K562 (cell line): Measurements from ENCODE around the gene RBM28. TPM values are rescaled to one million over a fixed set of nuclear protein-coding genes. Genes with fewer than 3 reads are reported as not detected.
A peak's percentile ranks its signal among the peaks of the same experiment; 100 is the strongest.

Source experiments
- ATAC-seq: fragments of 200-7000 bp; cut with Tn5 transposase; 3 replicates; pipeline ENCODE4 v1.9.1; 2020; ENCODE audit warnings: moderate library complexity
- BruUV-seq: library from RNA; stranded (reverse); fragments of 400-500 nt; replicated peaks from 2 replicates; lab custom pipeline; 2021; lab: Mats Ljungman, UMichigan
- CTCF ChIA-PET: fragments of 300-600 bp; formaldehyde crosslinking; extraction: SDS; loops from one replicate; lab custom pipeline; 2021; ENCODE audit warnings: low intra/inter-chr PET ratio; lab: Yijun Ruan, JAX
- POLR2A ChIA-PET: fragments of 300-600, 350-650 bp; sonication (Branson Sonifier 250); formaldehyde crosslinking; extraction: SDS; loops from one replicate; lab custom pipeline; 2021; ENCODE audit warnings: antibody characterized with exemption, inconsistent platforms; lab: Yijun Ruan, JAX
- DNase-seq, 4 experiments: peaks; one replicate each; pipeline versions ENCODE4 v3.0.0 to v3.0.0-alpha.2; 2011 to 2018; ENCODE audit warnings: low spot score in 3 of 4, mixed read lengths in 3 of 4; ENCODE audit errors: extremely low read depth in 1 of 4
- FAIRE-seq: peaks from 2 replicates; lab custom pipeline; 2011; peaks lifted over from hg19 to GRCh38; lab: Jason Lieb, UNC
- H2AFZ ChIP-seq: 2 replicates; pipeline ENCODE4 v1.6.0; 2011; ENCODE audit warnings: low read depth, low read length, control low read depth, inconsistent platforms
- H3K27ac ChIP-seq: fragments of 200-600 bp; 3 replicates; pipeline ENCODE4 v1.8.0; 2011; ENCODE audit warnings: low read depth, mild to moderate bottlenecking, control low read depth, inconsistent platforms, low read length, moderate library complexity, mixed read lengths; ENCODE audit errors: extremely low read depth
- H3K27me3 ChIP-seq, 2 experiments: fragments of 300-600 bp in 1 of 2; 2 replicates in 1 of 2; 3 replicates in 1 of 2; pipeline versions ENCODE4 v1.6.0 to v1.8.0; 2011; ENCODE audit warnings: inconsistent platforms in 2 of 2, low read length in 2 of 2, mild to moderate bottlenecking in 1 of 2, mixed read lengths in 1 of 2, moderate library complexity in 1 of 2; ENCODE audit not compliant: control insufficient read depth in 2 of 2, insufficient read depth in 2 of 2
- H3K36me3 ChIP-seq: fragments of 300-600 bp; 3 replicates; pipeline ENCODE4 v1.8.0; 2011; ENCODE audit warnings: mild to moderate bottlenecking, low read length, inconsistent platforms; ENCODE audit not compliant: control insufficient read depth, insufficient read depth
- H3K4me1 ChIP-seq, 2 experiments: fragments of 200-600 bp in 1 of 2; replicated peaks in 1 of 2; 2 replicates in 1 of 2; 3 replicates in 1 of 2; pipeline versions ENCODE4 v1.5.1 to v1.8.0; 2011; ENCODE audit warnings: inconsistent platforms in 2 of 2, low read length in 2 of 2, mild to moderate bottlenecking in 1 of 2, mixed read lengths in 1 of 2, moderate library complexity in 1 of 2; ENCODE audit not compliant: control insufficient read depth in 2 of 2, insufficient read depth in 2 of 2
- H3K4me2 ChIP-seq: 2 replicates; pipeline ENCODE4 v1.6.1; 2011; ENCODE audit warnings: low read length, control low read depth, inconsistent platforms, mixed read lengths; ENCODE audit not compliant: insufficient read depth
- H3K4me3 ChIP-seq: fragments of 200-600 bp; sonication (generic), shearing (Covaris generic); 2 replicates; pipeline ENCODE4 v1.5.1; 2016; ENCODE audit warnings: control low read depth, inconsistent platforms
- H3K79me2 ChIP-seq: fragments of 200-600 bp; 3 replicates; pipeline ENCODE4 v1.8.0; 2011; ENCODE audit warnings: low read length, inconsistent platforms; ENCODE audit not compliant: control insufficient read depth, insufficient read depth
- H3K9ac ChIP-seq, 2 experiments: 2 replicates each; pipeline versions ENCODE4 v1.6.0 to v1.6.1; 2011; ENCODE audit warnings: low read depth in 2 of 2, low read length in 2 of 2, control low read depth in 1 of 2, inconsistent platforms in 1 of 2, mild to moderate bottlenecking in 1 of 2, mixed read lengths in 1 of 2; ENCODE audit not compliant: insufficient read depth in 1 of 2
- H3K9me1 ChIP-seq: one replicate; pipeline ENCODE4 v1.6.0; 2011; ENCODE audit warnings: inconsistent platforms, mild to moderate bottlenecking, low read length, moderate library complexity; ENCODE audit not compliant: control insufficient read depth, insufficient read depth
- H3K9me3 ChIP-seq: replicated peaks from 2 replicates; pipeline ENCODE4 v1.5.1; 2011; ENCODE audit warnings: low read depth, low read length, inconsistent platforms; ENCODE audit not compliant: control insufficient read depth, insufficient read depth
- H4K20me1 ChIP-seq: replicated peaks from 2 replicates; pipeline ENCODE4 v1.6.1; 2011; ENCODE audit warnings: low read length, inconsistent platforms, mixed read lengths; ENCODE audit not compliant: control insufficient read depth, insufficient read depth
- CBFA2T2 ChIP-seq: fragments of 450-650 bp; conservative IDR thresholded peaks from 2 replicates; pipeline ENCODE4 v1.6.1; 2017; ENCODE audit warnings: mild to moderate bottlenecking
- ETV5 ChIP-seq: sonication (generic); formaldehyde crosslinking; IDR thresholded peaks from 2 replicates; pipeline ENCODE4 v1.4.0; 2020; ENCODE audit warnings: low read depth, mild to moderate bottlenecking, missing genetic modification reagents
- FOXJ3 ChIP-seq: sonication (generic); formaldehyde crosslinking; IDR thresholded peaks from 2 replicates; pipeline ENCODE4 v1.4.0; 2020; ENCODE audit warnings: mild to moderate bottlenecking, missing genetic modification reagents
- GTF2E2 ChIP-seq: fragments of 200-800 bp; sonication (Bioruptor generic); IDR thresholded peaks from 2 replicates; pipeline ENCODE4 v1.6.1; 2016; ENCODE audit warnings: missing genetic modification characterization, missing compliant biosample characterization
- PML ChIP-seq: IDR thresholded peaks from 2 replicates; pipeline ENCODE4 v1.6.1; 2012; ENCODE audit warnings: low read length, inconsistent platforms
- PURB ChIP-seq: sonication (generic); formaldehyde crosslinking; IDR thresholded peaks from 2 replicates; pipeline ENCODE4 v1.9.0; 2021; ENCODE audit warnings: low read depth, mild to moderate bottlenecking, missing genetic modification reagents
- ZNF197 ChIP-seq: fragments of 200-800 bp; sonication (Bioruptor generic); IDR thresholded peaks from 2 replicates; pipeline ENCODE4 v1.6.1; 2016; ENCODE audit warnings: low read depth, missing genetic modification characterization, missing compliant biosample characterization
- WGBS: fragments of 100-300 bp; shearing (Covaris generic); methylation state at CpG from one replicate; pipeline ENCODE4 v1.1.6; 2016; ENCODE audit warnings: low coverage, mixed read lengths; ENCODE audit not compliant: insufficient coverage; ENCODE audit errors: missing lambda C conversion rate; 5-methylcytosine and 5-hydroxymethylcytosine counted together
- in situ Hi-C: fragments of 300-500 bp; cut with MboI; formaldehyde crosslinking; loops from 4 replicates; pipeline ENCODE4 v1.15.0; 2018; ENCODE audit warnings: inconsistent platforms, mixed read lengths
- intact Hi-C: fragments of 100-400 bp; cut with micrococcal nuclease; formaldehyde crosslinking; loops from 2 replicates; pipeline ENCODE4 v1.14.2; 2022
- polyA plus RNA-seq, 8 experiments: library from polyadenylated mRNA; depleted of rRNA in 4 of 8; stranded (reverse) in 5 of 8; unstranded in 3 of 8; fragments of >200 nt; fragmentation: Nextera tagmentation in 2 of 8; fragmentation: Illumina TruSeq in 1 of 8; extraction: Ambion mirVana in 2 of 8; extraction: Trizol in 1 of 8; gene quantifications; 2 replicates each; pipeline versions ENCODE4 v1.2.1 to v1.2.3, GENCODE V29; 2011 to 2014; ENCODE audit warnings: inconsistent platforms in 1 of 8, missing spikeins in 1 of 8
- total RNA-seq, 7 experiments: library from RNA; depleted of rRNA in 6 of 7; stranded (reverse); fragments of >200 nt in 6 of 7; fragmentation: Illumina TruSeq in 2 of 7; extraction: Trizol in 2 of 7; gene quantifications; 2 replicates each; pipeline versions ENCODE4 v1.2.1 to v1.2.3, GENCODE V29; 2011 to 2021; ENCODE audit warnings: low replicate concordance in 1 of 7
- TF ChIP-seq, protein P1 (sequence below): sonication (generic); formaldehyde crosslinking; IDR thresholded peaks from 2 replicates; pipeline ENCODE4 v1.8.0; 2022; ENCODE audit warnings: missing genetic modification reagents, mild to moderate bottlenecking, moderate library complexity, borderline replicate concordance
- TF ChIP-seq, protein P2 (sequence below): sonication (generic); formaldehyde crosslinking; IDR thresholded peaks from 2 replicates; pipeline ENCODE4 v1.8.1; 2023; ENCODE audit warnings: mild to moderate bottlenecking, missing genetic modification reagents, moderate library complexity
- TF ChIP-seq, protein P3 (sequence below): fragments of 450-650 bp; IDR thresholded peaks from 2 replicates; pipeline ENCODE4 v1.6.1; 2018; ENCODE audit warnings: mild to moderate bottlenecking, low read depth; ENCODE audit not compliant: partially characterized antibody
- TF ChIP-seq, protein P4 (sequence below): fragments of 250-450 bp; sonication (Bioruptor Pico); IDR thresholded peaks from 2 replicates; pipeline ENCODE4 v1.5.0; 2022; ENCODE audit warnings: mild to moderate bottlenecking

The RBM28 gene
- total and polyA plus RNA-seq, 9 of the 15 experiments (the other 6 are each of a cell fraction or from before 2014, with no cell fraction given): 65.8 to 213 (median 138) TPM

DNA sequence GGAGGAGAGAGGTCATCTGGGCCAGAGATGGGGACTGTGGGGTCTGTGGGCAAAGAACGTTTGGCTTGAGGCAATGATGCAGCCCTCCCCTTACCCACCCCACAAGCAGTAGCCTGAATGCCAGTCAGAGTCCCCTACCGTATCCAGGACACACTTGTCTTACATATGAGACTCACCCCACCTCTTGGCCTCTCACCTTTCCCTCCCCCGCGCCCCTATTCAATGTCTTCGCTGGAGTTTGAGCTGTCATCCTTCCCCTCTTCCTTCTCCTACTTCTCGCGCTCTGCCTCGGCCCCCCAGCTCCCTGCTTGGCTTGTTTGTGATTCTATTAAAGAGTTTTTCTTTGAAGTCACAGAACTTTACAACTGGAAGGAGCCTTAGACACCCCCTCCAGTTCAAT is 8.9 kb upstream of the RBM28 start:
- H3K4me1 ChIP-seq: peaks cover 12 to 20% of the 10 kb centered on the region in 2 experiments
- FAIRE-seq (no peak), DNase-seq (peak in 3 of 4 experiments; percentile 30 to 63 (median 56)), ATAC-seq (no peak)
- H3K27me3 ChIP-seq: peaks cover 2 to 30% of the 10 kb centered on the region in 2 experiments; a peak in 3 of 5 replicates
- 0 out of 2 replicates have a peak overlapping the region, but pooled peaks have one; percentile 6 for H2AFZ ChIP-seq
- H3K9me1 ChIP-seq: peaks cover 3% of the 10 kb centered on the region
- ChIA-PET POLR2A (interaction anchor here (0.5 to 1.1 kb wide), 2 partner anchors 9 to 358 kb away, joined by 3 to 4 read pairs; partner anchors contain the start of gene RBM28), CTCF (no interaction called here)
- no peaks in the 10 kb centered on the region for H3K79me2 ChIP-seq
- no peak overlapping the region for H3K4me3 ChIP-seq
- intact Hi-C loops: no loop called here
- H3K9me3 ChIP-seq: no peaks in the 10 kb centered on the region
- H3K4me2 ChIP-seq: peak overlapping the region; percentile 49; the same call in 1 of the 2 replicates
- no peaks in the 10 kb centered on the region for H4K20me1 ChIP-seq
- no TSS peak for BruUV-seq
- no peak overlapping the region for H3K27ac ChIP-seq
- 7% methylated on average over 8 of the region's 8 CpGs for WGBS
- peak overlapping the region in 1 of 2 experiments; percentile 18; a peak in 1 of 4 replicates for H3K9ac ChIP-seq
- in situ Hi-C loops: no loop called here
- no peaks in the 10 kb centered on the region for H3K36me3 ChIP-seq
- TF ChIP-seq, protein P1, sequence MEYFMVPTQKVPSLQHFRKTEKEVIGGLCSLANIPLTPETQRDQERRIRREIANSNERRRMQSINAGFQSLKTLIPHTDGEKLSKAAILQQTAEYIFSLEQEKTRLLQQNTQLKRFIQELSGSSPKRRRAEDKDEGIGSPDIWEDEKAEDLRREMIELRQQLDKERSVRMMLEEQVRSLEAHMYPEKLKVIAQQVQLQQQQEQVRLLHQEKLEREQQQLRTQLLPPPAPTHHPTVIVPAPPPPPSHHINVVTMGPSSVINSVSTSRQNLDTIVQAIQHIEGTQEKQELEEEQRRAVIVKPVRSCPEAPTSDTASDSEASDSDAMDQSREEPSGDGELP (CRISPR knock-in tag): no peak
- TF ChIP-seq, protein P2, sequence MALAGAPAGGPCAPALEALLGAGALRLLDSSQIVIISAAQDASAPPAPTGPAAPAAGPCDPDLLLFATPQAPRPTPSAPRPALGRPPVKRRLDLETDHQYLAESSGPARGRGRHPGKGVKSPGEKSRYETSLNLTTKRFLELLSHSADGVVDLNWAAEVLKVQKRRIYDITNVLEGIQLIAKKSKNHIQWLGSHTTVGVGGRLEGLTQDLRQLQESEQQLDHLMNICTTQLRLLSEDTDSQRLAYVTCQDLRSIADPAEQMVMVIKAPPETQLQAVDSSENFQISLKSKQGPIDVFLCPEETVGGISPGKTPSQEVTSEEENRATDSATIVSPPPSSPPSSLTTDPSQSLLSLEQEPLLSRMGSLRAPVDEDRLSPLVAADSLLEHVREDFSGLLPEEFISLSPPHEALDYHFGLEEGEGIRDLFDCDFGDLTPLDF: no peak
- no peak for TF ChIP-seq GTF2E2
- no peak for TF ChIP-seq PML
- TF ChIP-seq FOXJ3: no peak
- no peak for TF ChIP-seq CBFA2T2
- TF ChIP-seq PURB (CRISPR knock-in tag): no peak
- TF ChIP-seq, protein P3, sequence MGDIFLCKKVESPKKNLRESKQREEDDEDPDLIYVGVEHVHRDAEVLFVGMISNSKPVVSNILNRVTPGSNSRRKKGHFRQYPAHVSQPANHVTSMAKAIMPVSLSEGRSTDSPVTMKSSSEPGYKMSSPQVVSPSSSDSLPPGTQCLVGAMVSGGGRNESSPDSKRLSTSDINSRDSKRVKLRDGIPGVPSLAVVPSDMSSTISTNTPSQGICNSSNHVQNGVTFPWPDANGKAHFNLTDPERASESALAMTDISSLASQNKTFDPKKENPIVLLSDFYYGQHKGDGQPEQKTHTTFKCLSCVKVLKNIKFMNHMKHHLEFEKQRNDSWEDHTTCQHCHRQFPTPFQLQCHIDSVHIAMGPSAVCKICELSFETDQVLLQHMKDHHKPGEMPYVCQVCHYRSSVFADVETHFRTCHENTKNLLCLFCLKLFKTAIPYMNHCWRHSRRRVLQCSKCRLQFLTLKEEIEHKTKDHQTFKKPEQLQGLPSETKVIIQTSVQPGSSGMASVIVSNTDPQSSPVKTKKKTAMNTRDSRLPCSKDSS: no peak
- TF ChIP-seq, protein P4, sequence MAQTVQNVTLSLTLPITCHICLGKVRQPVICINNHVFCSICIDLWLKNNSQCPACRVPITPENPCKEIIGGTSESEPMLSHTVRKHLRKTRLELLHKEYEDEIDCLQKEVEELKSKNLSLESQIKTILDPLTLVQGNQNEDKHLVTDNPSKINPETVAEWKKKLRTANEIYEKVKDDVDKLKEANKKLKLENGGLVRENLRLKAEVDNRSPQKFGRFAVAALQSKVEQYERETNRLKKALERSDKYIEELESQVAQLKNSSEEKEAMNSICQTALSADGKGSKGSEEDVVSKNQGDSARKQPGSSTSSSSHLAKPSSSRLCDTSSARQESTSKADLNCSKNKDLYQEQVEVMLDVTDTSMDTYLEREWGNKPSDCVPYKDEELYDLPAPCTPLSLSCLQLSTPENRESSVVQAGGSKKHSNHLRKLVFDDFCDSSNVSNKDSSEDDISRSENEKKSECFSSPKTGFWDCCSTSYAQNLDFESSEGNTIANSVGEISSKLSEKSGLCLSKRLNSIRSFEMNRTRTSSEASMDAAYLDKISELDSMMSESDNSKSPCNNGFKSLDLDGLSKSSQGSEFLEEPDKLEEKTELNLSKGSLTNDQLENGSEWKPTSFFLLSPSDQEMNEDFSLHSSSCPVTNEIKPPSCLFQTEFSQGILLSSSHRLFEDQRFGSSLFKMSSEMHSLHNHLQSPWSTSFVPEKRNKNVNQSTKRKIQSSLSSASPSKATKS (CRISPR knock-in tag): no peak
- TF ChIP-seq ETV5: no peak
- no peak for TF ChIP-seq ZNF197
